ENCODE data around the gene NKX2-3.
A peak's percentile ranks its signal among the peaks of the same experiment; 100 is the strongest.

The NKX2-3 gene

GRCh38 chr10:99540306-99540656, 7.5 kb downstream of the NKX2-3 start:
- DNase-seq: no peak

GRCh38 chr10:99540657-99541531, 8.2 kb downstream of the NKX2-3 start:
- no peak for DNase-seq

DNA sequence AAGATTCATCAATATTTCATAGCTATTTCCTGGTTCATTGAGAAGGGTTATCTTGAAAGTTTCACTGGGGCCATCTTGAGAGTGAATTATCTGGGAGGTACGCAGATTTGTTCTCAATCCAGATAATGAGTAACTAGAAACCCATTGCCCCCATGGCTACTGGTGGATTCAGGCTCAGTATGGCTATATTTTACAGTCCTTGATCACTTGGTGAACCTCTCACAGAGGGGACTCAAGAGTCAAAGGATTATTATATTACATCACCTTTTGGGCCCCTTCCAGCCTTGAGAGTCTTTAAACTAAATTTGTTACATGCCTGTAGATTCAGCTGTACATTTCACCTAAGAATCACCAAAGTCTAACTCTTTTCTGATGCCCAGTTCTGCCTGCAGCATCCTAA, 11.6 kb downstream of the NKX2-3 start:
- no peak for DNase-seq

DNA sequence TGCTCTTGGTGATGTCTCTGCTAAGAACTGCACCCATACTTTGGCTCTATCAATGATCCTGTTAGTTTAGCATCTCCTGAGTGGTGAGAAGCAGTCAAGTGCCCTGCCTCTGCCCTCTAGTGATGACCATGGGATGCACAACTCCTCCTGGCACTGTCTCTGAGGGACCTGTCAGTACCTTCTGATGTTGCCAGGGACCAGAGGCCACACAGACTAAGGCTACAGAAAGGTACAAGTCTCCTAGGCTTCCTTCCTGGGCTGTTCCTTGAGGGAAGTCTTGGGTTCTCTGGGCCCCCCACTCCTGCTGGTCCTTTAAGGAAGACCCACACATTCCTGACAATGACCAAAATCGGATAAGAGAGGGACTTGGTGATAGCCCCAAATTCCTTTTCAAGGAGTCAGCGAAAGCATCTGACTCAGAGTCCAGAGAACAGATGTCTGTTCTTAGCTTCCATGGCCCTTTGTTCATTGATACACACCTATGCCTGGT, 15.3 kb downstream of the NKX2-3 start:
- DNase-seq: no peak

GRCh38 chr10:99551158-99551557, 18.4 kb downstream of the NKX2-3 start:
- DNase-seq: no peak

GRCh38 chr10:99551616-99552015, 18.9 kb downstream of the NKX2-3 start:
- DNase-seq: no peak

GRCh38 chr10:99555371-99555770, 22.6 kb downstream of the NKX2-3 start:
- no peak for DNase-seq

DNA sequence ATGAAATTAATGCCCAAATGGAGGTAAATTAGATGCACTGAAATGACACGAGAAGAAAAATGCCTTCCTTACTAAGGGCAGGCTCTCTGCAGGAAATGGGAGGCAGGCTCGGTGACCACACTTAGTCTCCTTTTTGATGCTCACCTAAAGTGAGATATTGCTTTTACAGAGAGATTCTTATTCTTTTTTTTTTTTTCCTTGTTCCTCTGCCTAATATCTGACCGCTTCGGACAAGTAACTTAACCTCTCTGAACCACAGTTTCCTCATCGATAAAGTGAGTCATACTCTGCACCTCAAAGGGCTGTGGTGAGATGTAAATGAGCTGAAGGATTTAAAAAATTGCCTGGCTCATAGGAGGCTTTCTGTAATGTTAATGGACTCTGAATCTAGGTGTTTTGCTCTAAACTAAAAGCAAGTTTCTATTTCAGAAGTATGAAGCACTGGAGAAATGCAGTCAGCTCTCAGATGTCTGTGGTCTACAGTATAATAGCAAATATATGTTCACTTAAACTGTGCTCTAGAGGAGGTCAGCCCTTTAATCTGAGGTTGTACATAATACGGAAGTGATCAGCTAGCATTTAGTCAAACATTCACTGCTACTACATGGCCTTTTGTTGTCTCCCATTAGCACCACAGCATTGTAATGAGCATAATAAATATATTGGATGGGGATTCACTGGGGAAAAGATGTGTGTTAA, 23.2 kb downstream of the NKX2-3 start:
- DNase-seq: peak; percentile 39

- no peak for DNase-seq
Measured at GRCh38 chr10:99557044-99557443, 24.3 kb downstream of the NKX2-3 start.

DNA sequence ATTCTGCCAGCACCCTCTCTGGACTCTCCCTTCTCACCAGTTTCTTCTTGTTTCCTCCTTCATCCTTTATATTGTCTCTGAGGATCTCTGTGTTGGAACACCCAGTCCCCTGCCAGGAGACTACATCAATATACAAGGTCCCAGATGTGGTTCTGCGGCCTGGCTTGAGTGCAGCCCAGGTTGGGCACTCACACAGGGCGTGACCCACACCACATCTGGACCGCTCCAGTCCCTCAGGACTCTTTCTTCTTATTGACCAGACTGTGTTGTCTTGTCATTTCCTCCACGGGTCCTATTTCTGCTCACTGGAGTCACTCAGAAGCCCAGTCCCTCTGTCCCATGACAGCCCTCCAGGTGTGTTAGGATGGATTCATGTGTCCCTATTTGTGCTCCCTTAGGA, 26.0 kb downstream of the NKX2-3 start:
- DNase-seq: no peak

- peak; percentile 60 for DNase-seq
Measured at GRCh38 chr10:99560277-99561126, 27.8 kb downstream of the NKX2-3 start.

- DNase-seq: no peak
Measured at GRCh38 chr10:99562631-99563030, 29.9 kb downstream of the NKX2-3 start.

DNA sequence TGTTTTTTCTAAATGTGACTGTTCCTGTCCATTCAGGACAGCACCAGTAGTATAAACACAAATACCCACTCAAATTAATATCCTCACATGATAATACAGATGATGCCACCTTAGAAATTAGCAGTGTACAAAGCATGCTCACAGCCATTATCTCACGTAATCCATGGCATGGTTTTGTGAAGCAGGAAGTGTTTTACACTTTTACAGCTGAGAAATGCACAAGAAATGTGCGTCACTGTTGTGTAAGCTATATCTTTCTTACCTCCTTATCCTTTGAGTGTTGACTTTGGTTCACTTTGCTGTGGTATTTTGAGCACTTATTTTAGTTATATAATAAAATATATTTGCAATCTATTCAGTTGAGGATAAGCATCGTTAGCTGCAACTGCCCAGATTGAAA, 31.6 kb downstream of the NKX2-3 start:
- DNase-seq: no peak

- no peak for DNase-seq
Measured at GRCh38 chr10:99565166-99565565, 32.4 kb downstream of the NKX2-3 start.

DNA sequence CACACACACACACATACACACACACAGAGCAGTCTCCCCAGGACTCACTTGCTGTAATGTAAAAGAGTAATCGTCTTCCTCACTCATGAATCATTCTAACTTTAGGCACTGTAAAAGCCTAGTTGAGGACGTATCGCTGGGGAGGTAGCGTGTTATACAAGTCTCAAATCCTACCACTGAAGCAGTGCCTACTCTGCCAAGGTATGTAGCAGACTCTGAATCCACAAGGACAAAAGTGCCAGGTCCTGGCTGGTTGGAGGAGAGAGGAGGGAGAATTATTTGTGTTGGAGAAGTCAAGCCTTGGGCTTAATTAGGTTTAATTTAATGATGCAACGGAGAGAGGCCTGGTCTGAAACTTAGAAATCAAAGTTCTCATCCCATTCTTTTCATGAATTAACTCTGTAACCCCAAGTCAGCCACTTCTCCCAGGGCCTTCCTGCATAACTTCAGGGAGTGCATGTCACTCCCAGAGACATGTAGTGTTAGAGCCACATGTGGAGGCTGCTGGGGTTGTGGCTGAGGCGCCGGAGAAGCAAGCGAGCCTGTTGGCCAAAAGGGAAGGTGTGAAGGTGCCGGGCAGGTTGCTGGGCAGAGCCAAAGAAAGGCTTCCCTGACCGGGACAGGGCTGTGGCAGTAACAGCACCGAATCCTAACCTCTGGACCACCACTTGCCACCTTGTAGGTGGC, 36.7 kb downstream of the NKX2-3 start:
- no peak for DNase-seq

DNA sequence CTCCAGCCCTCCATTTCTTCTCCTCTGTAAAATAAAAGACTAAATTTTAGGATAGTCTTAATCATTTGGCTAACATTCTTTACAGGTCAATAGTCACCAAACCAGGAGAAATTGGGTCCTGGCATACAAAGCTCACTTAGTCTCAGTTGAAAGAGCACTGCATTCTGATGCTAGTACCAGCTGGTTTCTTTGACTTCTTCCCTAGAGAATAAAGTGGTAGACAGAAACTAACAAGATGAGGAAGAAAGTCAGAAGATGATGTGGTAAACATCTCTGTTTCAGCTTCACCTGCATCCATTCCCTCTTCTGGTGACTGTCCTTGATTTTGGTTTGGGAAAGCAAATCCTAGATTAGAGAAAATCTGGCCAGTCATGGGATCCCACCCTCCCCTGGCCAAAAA, 37.2 kb downstream of the NKX2-3 start:
- DNase-seq: no peak

DNA sequence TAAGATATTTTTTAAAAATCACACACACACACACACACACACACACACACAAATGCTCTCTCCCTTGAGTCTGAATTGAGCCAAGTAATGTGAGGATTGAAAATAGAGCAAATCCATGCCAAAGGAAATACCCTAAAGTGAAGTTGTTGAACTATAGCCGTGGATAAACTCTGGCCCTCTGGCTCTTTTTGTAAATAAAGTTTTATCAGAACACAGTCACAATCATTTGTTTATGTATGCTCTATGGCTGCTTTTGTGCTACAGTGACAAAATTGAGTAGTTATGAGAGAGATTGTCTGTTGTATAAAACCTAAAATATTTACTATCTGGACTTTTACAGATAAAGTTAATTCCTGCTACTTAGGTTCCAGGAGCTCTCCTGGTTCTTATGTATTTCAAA, 39.1 kb downstream of the NKX2-3 start:
- DNase-seq: no peak

DNA sequence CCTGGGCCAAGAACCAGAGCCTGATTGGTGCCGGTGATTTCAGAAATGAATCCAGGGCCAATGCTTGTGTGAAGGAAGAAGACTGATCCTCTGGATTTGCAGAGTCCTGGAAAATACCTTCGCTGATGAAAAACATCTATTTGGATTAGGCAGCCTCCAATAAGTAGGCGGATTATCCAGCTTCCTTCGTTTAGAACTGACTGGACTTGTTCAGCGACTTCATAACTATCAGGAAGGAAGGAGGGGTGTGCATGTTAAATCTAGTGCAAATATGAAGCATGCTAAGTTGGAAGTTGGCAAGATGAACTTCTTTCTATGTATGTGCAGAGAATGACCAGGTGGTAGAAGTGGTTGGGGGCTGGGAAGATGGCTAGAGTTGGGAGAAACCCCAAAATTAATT, 41.0 kb downstream of the NKX2-3 start:
- no peak for DNase-seq

DNA sequence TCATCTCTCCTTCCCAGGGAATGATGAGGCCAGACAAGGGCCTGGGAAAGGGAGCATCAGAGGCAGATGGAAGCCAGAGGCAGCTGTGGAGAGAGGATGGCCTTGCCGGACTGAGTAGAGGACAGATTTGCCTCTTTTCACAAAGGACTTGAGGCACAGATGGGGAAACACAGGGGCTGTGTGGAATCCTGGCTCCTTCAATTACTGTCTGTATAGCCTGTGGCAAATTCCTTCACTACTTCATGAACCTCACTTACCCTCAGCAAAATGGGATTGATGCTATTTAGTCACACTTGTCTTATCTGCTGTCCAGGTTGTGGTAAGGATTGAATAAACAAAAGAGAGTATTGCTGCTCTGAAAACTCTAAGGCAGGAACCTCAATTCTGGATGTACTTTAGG, 47.2 kb downstream of the NKX2-3 start:
- no peak for DNase-seq

GRCh38 chr10:99582255-99582770, 49.6 kb downstream of the NKX2-3 start:
- no peak for DNase-seq

GRCh38 chr10:99583687-99584086, 50.9 kb downstream of the NKX2-3 start:
- no peak for DNase-seq

Measured in stimulated activated CD4-positive, alpha-beta T cell treated with anti-CD3 and anti-CD28 coated beads, Interleukin-15, amount 100 ng/mL, for 24 hours (primary cell).